IMR-90 (cell line): ENCODE data around the gene MRPL44. TPM values are rescaled to one million over a fixed set of nuclear protein-coding genes. Genes with fewer than 3 reads are reported as not detected.

Experiments
- ATAC-seq: fragments of 200-7000 bp; cut with Tn5 transposase; 2 replicates; pipeline ENCODE4 v1.9.1; 2020; ENCODE audit warnings: low read depth, mild to moderate bottlenecking, moderate library complexity
- BruUV-seq: library from RNA; stranded (reverse); fragments of 400-500 nt; replicated peaks from 2 replicates; lab custom pipeline; 2021; lab: Mats Ljungman, UMichigan
- CTCF ChIA-PET: fragments of 300-600 bp; formaldehyde crosslinking; extraction: SDS; loops from one replicate; lab custom pipeline; 2021; ENCODE audit warnings: antibody characterized with exemption; lab: Yijun Ruan, JAX
- POLR2A ChIA-PET: fragments of 300-600 bp; sonication (Branson Sonifier 250); formaldehyde crosslinking; loops from one replicate; lab custom pipeline; 2022; ENCODE audit warnings: antibody characterized with exemption; ENCODE audit not compliant: unreplicated experiment; lab: Charles Lee
- DNase-seq: peaks from one replicate; pipeline ENCODE4 v3.0.0; 2013
- H2AFZ ChIP-seq: replicated peaks from 2 replicates; pipeline ENCODE3; 2013; ENCODE audit warnings: low read length, mild to moderate bottlenecking; ENCODE audit not compliant: poor library complexity
- H2AK5ac ChIP-seq: 2 replicates; pipeline ENCODE4 v1.6.1; 2013; ENCODE audit warnings: low read depth, low read length, inconsistent platforms
- H2AK9ac ChIP-seq: replicated peaks from 2 replicates; pipeline ENCODE3; 2013; ENCODE audit warnings: mild to moderate bottlenecking, low read depth, low read length, moderate library complexity; ENCODE audit not compliant: poor library complexity
- H2BK120ac ChIP-seq: 2 replicates; pipeline ENCODE4 v1.6.1; 2013; ENCODE audit warnings: low read depth, low read length, inconsistent platforms
- H2BK15ac ChIP-seq: 3 replicates; pipeline ENCODE4 v1.6.1; 2013; ENCODE audit warnings: low read depth, low read length, inconsistent platforms
- H2BK20ac ChIP-seq: 2 replicates; pipeline ENCODE4 v1.6.1; 2013; ENCODE audit warnings: low read depth, mild to moderate bottlenecking, inconsistent platforms, low read length, moderate library complexity
- H2BK5ac ChIP-seq: 2 replicates; pipeline ENCODE4 v1.6.1; 2013; ENCODE audit warnings: mild to moderate bottlenecking, low read depth, low read length, inconsistent platforms; ENCODE audit not compliant: poor library complexity, severe bottlenecking
- H3K14ac ChIP-seq: replicated peaks from 2 replicates; pipeline ENCODE4 v1.6.1; 2013; ENCODE audit warnings: low read depth, low read length, inconsistent platforms
- H3K18ac ChIP-seq: 2 replicates; pipeline ENCODE4 v1.6.1; 2013; ENCODE audit warnings: low read depth, low read length, control low read depth
- H3K23ac ChIP-seq: 2 replicates; pipeline ENCODE4 v1.6.1; 2013; ENCODE audit warnings: low read depth, low read length, inconsistent platforms
- H3K27ac ChIP-seq: 2 replicates; pipeline ENCODE4 v1.5.1; 2013; ENCODE audit warnings: mild to moderate bottlenecking, control low read depth, low read length; ENCODE audit not compliant: insufficient read depth
- H3K27me3 ChIP-seq: 2 replicates; pipeline ENCODE4 v1.6.1; 2013; ENCODE audit warnings: low read length; ENCODE audit not compliant: control insufficient read depth, insufficient read depth
- H3K36me3 ChIP-seq: 2 replicates; pipeline ENCODE4 v1.6.1; 2013; ENCODE audit warnings: low read length, mixed read lengths; ENCODE audit not compliant: control insufficient read depth, insufficient read depth
- H3K4ac ChIP-seq: 2 replicates; pipeline ENCODE4 v1.6.1; 2013; ENCODE audit warnings: low read depth, low read length, inconsistent platforms
- H3K4me1 ChIP-seq: 2 replicates; pipeline ENCODE4 v1.6.1; 2013; ENCODE audit warnings: low read length, mixed read lengths; ENCODE audit not compliant: control insufficient read depth, insufficient read depth
- H3K4me2 ChIP-seq: 2 replicates; pipeline ENCODE4 v1.6.1; 2013; ENCODE audit warnings: low read depth, mild to moderate bottlenecking, control low read depth, low read length, moderate library complexity
- H3K4me3 ChIP-seq: 2 replicates; pipeline ENCODE4 v1.5.1; 2013; ENCODE audit warnings: low read depth, mild to moderate bottlenecking, control low read depth, low read length, moderate library complexity; ENCODE audit not compliant: insufficient read depth
- H3K56ac ChIP-seq: 2 replicates; pipeline ENCODE4 v1.6.1; 2013; ENCODE audit warnings: low read length, inconsistent platforms; ENCODE audit not compliant: insufficient read depth; ENCODE audit errors: extremely low read depth
- H3K79me1 ChIP-seq, 2 experiments: 2 replicates each; pipeline ENCODE4 v1.6.1; 2013; ENCODE audit warnings: low read length in 2 of 2, inconsistent platforms in 1 of 2, low read depth in 1 of 2
- H3K9ac ChIP-seq: 2 replicates; pipeline ENCODE4 v1.6.1; 2013; ENCODE audit warnings: low read depth, low read length, control low read depth
- H3K9me1 ChIP-seq: 2 replicates; pipeline ENCODE4 v1.6.1; 2013; ENCODE audit warnings: low read length, inconsistent platforms; ENCODE audit not compliant: insufficient read depth
- H3K9me3 ChIP-seq: 2 replicates; pipeline ENCODE4 v1.6.1; 2013; ENCODE audit warnings: low read length; ENCODE audit not compliant: control insufficient read depth, insufficient read depth
- H4K20me1 ChIP-seq: 2 replicates; pipeline ENCODE4 v1.6.1; 2013; ENCODE audit warnings: low read length, inconsistent platforms; ENCODE audit not compliant: insufficient read depth
- H4K5ac ChIP-seq: 2 replicates; pipeline ENCODE4 v1.6.1; 2013; ENCODE audit warnings: mild to moderate bottlenecking, low read depth, low read length, control low read depth
- H4K8ac ChIP-seq, 2 experiments: 2 replicates each; pipeline ENCODE4 v1.6.1; 2013; ENCODE audit warnings: low read depth in 2 of 2, low read length in 2 of 2, control low read depth in 1 of 2, inconsistent platforms in 1 of 2
- H4K91ac ChIP-seq: 2 replicates; pipeline ENCODE4 v1.6.1; 2013; ENCODE audit warnings: low read depth, low read length, inconsistent platforms; ENCODE audit not compliant: insufficient read depth
- CEBPB ChIP-seq: IDR thresholded peaks from 2 replicates; pipeline ENCODE4 v1.6.1; 2012; ENCODE audit warnings: low read depth, low read length, improper control_type of control experiment
- CTCF ChIP-seq: conservative IDR thresholded peaks from 2 replicates; pipeline ENCODE4 v1.5.1; 2012; ENCODE audit warnings: mild to moderate bottlenecking, low read depth, low read length, improper control_type of control experiment
- ELK1 ChIP-seq: fragments of 150-350 bp; IDR thresholded peaks from 2 replicates; pipeline ENCODE4 v1.6.1; 2016; ENCODE audit warnings: low read depth, mild to moderate bottlenecking, low read length, moderate library complexity, borderline replicate concordance
- FOS ChIP-seq: fragments of 150-350 bp; IDR thresholded peaks from 2 replicates; pipeline ENCODE4 v1.6.1; 2016; ENCODE audit warnings: low read depth, low read length
- MAFK ChIP-seq: IDR thresholded peaks from 2 replicates; pipeline ENCODE4 v1.6.1; 2012; ENCODE audit warnings: low read depth, low read length, improper control_type of control experiment
- MAZ ChIP-seq: IDR thresholded peaks from 2 replicates; pipeline ENCODE4 v1.6.1; 2012; ENCODE audit warnings: low read depth, mild to moderate bottlenecking, low read length, improper control_type of control experiment, moderate library complexity, borderline replicate concordance
- MXI1 ChIP-seq: IDR thresholded peaks from 2 replicates; pipeline ENCODE4 v1.6.1; 2012; ENCODE audit warnings: low read depth, mild to moderate bottlenecking, low read length, moderate library complexity, borderline replicate concordance
- POLR2A ChIP-seq: IDR thresholded peaks from 2 replicates; pipeline ENCODE4 v1.6.1; 2012; ENCODE audit warnings: mild to moderate bottlenecking, low read depth, low read length
- RCOR1 ChIP-seq: IDR thresholded peaks from 2 replicates; pipeline ENCODE4 v1.6.1; 2012; ENCODE audit warnings: mild to moderate bottlenecking, low read length, improper control_type of control experiment; ENCODE audit not compliant: insufficient replicate concordance
- RFX5 ChIP-seq: IDR thresholded peaks from 2 replicates; pipeline ENCODE4 v1.8.0; 2012; ENCODE audit warnings: low read depth, mild to moderate bottlenecking, low read length, moderate library complexity
- SMC3 ChIP-seq: fragments of 150-350 bp; IDR thresholded peaks from 2 replicates; pipeline ENCODE4 v1.6.1; 2016; ENCODE audit warnings: low read depth, mild to moderate bottlenecking, antibody characterized with exemption, low read length, moderate library complexity
- USF2 ChIP-seq: fragments of 150-350 bp; IDR thresholded peaks from 2 replicates; pipeline ENCODE4 v1.6.1; 2017; ENCODE audit warnings: mild to moderate bottlenecking, antibody characterized with exemption, low read length, low read depth
- WGBS, 2 experiments: methylation state at CpG; one replicate each; pipeline versions ENCODE4 v1.1.5 to v1.1.7; 2013; ENCODE audit warnings: missing lambda C conversion rate in 2 of 2; ENCODE audit not compliant: insufficient read length in 1 of 2; ENCODE audit errors: extremely low coverage in 2 of 2; 5-methylcytosine and 5-hydroxymethylcytosine counted together
- dilution Hi-C: fragments of 300-500 bp; cut with HindIII; formaldehyde crosslinking; loops from one replicate; pipeline ENCODE4 v1.14.3; 2018; ENCODE audit warnings: low sequenced_read_pairs; ENCODE audit not compliant: unreplicated experiment
- in situ Hi-C: fragments of 300-500 bp; cut with MboI; formaldehyde crosslinking; loops from 3 replicates; pipeline ENCODE4 v1.14.3; 2019; ENCODE audit warnings: low sequenced_read_pairs, inconsistent platforms, mixed read lengths
- intact Hi-C: fragments of 100-400 bp; cut with micrococcal nuclease; formaldehyde crosslinking; loops from 2 replicates; pipeline ENCODE4 v1.10.0; 2022
- polyA plus RNA-seq, 3 experiments: library from polyadenylated mRNA; depleted of rRNA; stranded (reverse); fragments of >200 nt; gene quantifications; 2 replicates each; pipeline ENCODE4 v1.2.3, GENCODE V29; 2012; ENCODE audit warnings: low replicate concordance in 1 of 3
- total RNA-seq: library from RNA; depleted of rRNA; stranded (reverse); fragments of >200 nt; gene quantifications from 2 replicates; pipeline ENCODE4 v1.2.3, GENCODE V29; 2012

Gene MRPL44
- total and polyA plus RNA-seq, 2 of the 4 experiments (the other 2 are of a cell fraction), result 18.6 to 20.1 TPM

- in situ Hi-C loops (no loop called here), intact Hi-C loops (no loop called here), dilution Hi-C loops (no loop called here)
- Histone ChIP-seq H2AK9ac (no peak overlapping the region), H3K9me3 (no peaks in the 10 kb centered on the region), H2BK20ac (no peak overlapping the region), H2BK15ac (no peak overlapping the region), H3K4me3 (no peak overlapping the region), H2AFZ (no peak overlapping the region), H3K79me1 (peaks cover 25 to 69% of the 10 kb centered on the region in 2 experiments), H2BK5ac (no peak overlapping the region), H3K27me3 (no peaks in the 10 kb centered on the region), H3K23ac (no peak overlapping the region), H3K4me2 (no peak overlapping the region), H3K27ac (no peak overlapping the region), H3K9ac (no peak overlapping the region), H3K18ac (no peak overlapping the region), H3K9me1 (peaks cover 28% of the 10 kb centered on the region), H2BK120ac (no peak overlapping the region), H4K5ac (no peak overlapping the region), H3K14ac (no peak overlapping the region), H3K36me3 (peaks cover 17% of the 10 kb centered on the region), H3K56ac (no peak overlapping the region), H3K4me1 (peaks cover 27% of the 10 kb centered on the region), H4K20me1 (peaks cover 46% of the 10 kb centered on the region), H4K91ac (no peak overlapping the region), H4K8ac (no peak overlapping the region), H2AK5ac (no peak overlapping the region), H3K4ac (no peak overlapping the region)
- DNase-seq (no peak), ATAC-seq (no peak)
- TF ChIP-seq USF2, result no peak
- no peak for TF ChIP-seq CTCF
- no peak for TF ChIP-seq RCOR1
- TF ChIP-seq FOS, result no peak
- TF ChIP-seq MAZ, result no peak
- no peak for TF ChIP-seq ELK1
- no peak for TF ChIP-seq RFX5
- no peak for TF ChIP-seq MAFK
- TF ChIP-seq SMC3, result no peak
- no peak for TF ChIP-seq MXI1
- no peak for TF ChIP-seq POLR2A
- no peak for TF ChIP-seq CEBPB
- WGBS, 2 experiments, result no CpG with 5 or more reads among the region's 4 CpGs
- no TSS peak for BruUV-seq
- CTCF ChIA-PET, result no interaction called here
- POLR2A ChIA-PET, result no interaction called here
These were observed 37.2 kb upstream of the MRPL44 start for GRCh38 chr2:223920109-223920508.
